ENCODE results near the gene TSHZ2. TPM values are rescaled to one million over a fixed set of nuclear protein-coding genes. Genes with fewer than 3 reads are reported as not detected.

TSHZ2 gene
- total and polyA plus RNA-seq, 7 donors: 1.2 to 32.7 (median 14.0) TPM

- Histone ChIP-seq H3K9me3 (no peaks in the 10 kb centered on the region), H3K4me3 (no peak overlapping the region), H3K27ac (no peak overlapping the region), H3K27me3 (no peaks in the 10 kb centered on the region), H3K36me3 (no peaks in the 10 kb centered on the region), H3K4me1 (no peaks in the 10 kb centered on the region)
- TF ChIP-seq POLR2A (IDR thresholded peaks at IDR 0.05): no peak
- TF ChIP-seq EP300 (IDR thresholded peaks at IDR 0.05): no peak
- no peak for TF ChIP-seq POLR2AphosphoS5 (IDR thresholded peaks at IDR 0.05)
- TF ChIP-seq CTCF (IDR thresholded peaks at IDR 0.05): no peak
- no peak for DNase-seq
- WGBS, 2 donors: 36 to 61% methylated on average over 1 of the region's 1 CpG
- intact Hi-C loops (cut with DNase I): no loop called here
These were observed 45.7 kb upstream of the TSHZ2 start for GRCh38 chr20:52926505-52926904.

GRCh38 chr20:52933867-52934266 is 38.3 kb upstream of the TSHZ2 start:
- Histone ChIP-seq H3K9me3 (no peaks in the 10 kb centered on the region), H3K27me3 (no peaks in the 10 kb centered on the region), H3K4me3 (no peak overlapping the region), H3K36me3 (no peaks in the 10 kb centered on the region), H3K27ac (no peak overlapping the region), H3K4me1 (no peaks in the 10 kb centered on the region)
- 23 to 47% methylated on average over 1 of the region's 1 CpG for WGBS, 2 donors
- intact Hi-C loops (cut with DNase I): no loop called here
- no peak for DNase-seq
- TF ChIP-seq POLR2AphosphoS5 (IDR thresholded peaks at IDR 0.05) (no peak), EP300 (IDR thresholded peaks at IDR 0.05) (no peak), POLR2A (IDR thresholded peaks at IDR 0.05) (no peak), CTCF (IDR thresholded peaks at IDR 0.05) (no peak)

GRCh38 chr20:52936351-52937340 is 35.5 kb upstream of the TSHZ2 start:
- Histone ChIP-seq H3K4me1 (no peaks in the 10 kb centered on the region), H3K36me3 (no peaks in the 10 kb centered on the region), H3K27me3 (no peaks in the 10 kb centered on the region), H3K9me3 (no peaks in the 10 kb centered on the region), H3K4me3 (no peak overlapping the region), H3K27ac (no peak overlapping the region)
- DNase-seq: no peak
- intact Hi-C loops (cut with DNase I): no loop called here
- 83 to 84% methylated on average over 16 of the region's 16 CpGs for WGBS, 2 donors
- TF ChIP-seq CTCF (IDR thresholded peaks at IDR 0.05): no peak
- TF ChIP-seq EP300 (IDR thresholded peaks at IDR 0.05): no peak
- no peak for TF ChIP-seq POLR2A (IDR thresholded peaks at IDR 0.05)
- no peak for TF ChIP-seq POLR2AphosphoS5 (IDR thresholded peaks at IDR 0.05)

- H3K4me3 ChIP-seq: no peak overlapping the region
- H3K4me1 ChIP-seq: no peaks in the 10 kb centered on the region
- no peaks in the 10 kb centered on the region for H3K36me3 ChIP-seq
- no peaks in the 10 kb centered on the region for H3K27me3 ChIP-seq
- no peak overlapping the region for H3K27ac ChIP-seq
- no peaks in the 10 kb centered on the region for H3K9me3 ChIP-seq
- DNase-seq: no peak
- 71 to 78% methylated on average over 6 of the region's 6 CpGs for WGBS, 2 donors
- no peak for TF ChIP-seq CTCF (IDR thresholded peaks at IDR 0.05)
- intact Hi-C loops (cut with DNase I): no loop called here
These were observed 34.5 kb upstream of the TSHZ2 start for GRCh38 chr20:52937591-52938100.
